Neural cell (in vitro differentiated cells): ENCODE measurements around the gene MTMR3.

Source experiments
- EZH2 ChIP-seq: fragments of 200-600, 300-800 bp; shearing (Covaris generic), sonication (generic); IDR thresholded peaks from 2 replicates; pipeline ENCODE4 v1.6.1; 2014; ENCODE audit warnings: antibody characterized with exemption, low read length, borderline replicate concordance, mild to moderate bottlenecking; ENCODE audit not compliant: insufficient read depth, poor library complexity, severe bottlenecking
- MXI1 ChIP-seq: fragments of 450-650 bp; conservative IDR thresholded peaks from 2 replicates; pipeline ENCODE4 v1.6.1; 2014; ENCODE audit warnings: antibody characterized with exemption, mild to moderate bottlenecking; ENCODE audit not compliant: poor library complexity, severe bottlenecking
- POLR2AphosphoS5 ChIP-seq: IDR thresholded peaks from 2 replicates; pipeline ENCODE4 v1.6.1; 2012
- RAD21 ChIP-seq: fragments of 450-650 bp; conservative IDR thresholded peaks from 2 replicates; pipeline ENCODE4 v1.6.1; 2014; ENCODE audit warnings: antibody characterized with exemption, mild to moderate bottlenecking, moderate library complexity
- TAF1 ChIP-seq: IDR thresholded peaks from 2 replicates; pipeline ENCODE4 v1.6.1; 2012; ENCODE audit warnings: low read depth
- TF ChIP-seq, protein P1 (sequence below): fragments of 450-650 bp; IDR thresholded peaks from 2 replicates; pipeline ENCODE4 v1.5.1; 2014; ENCODE audit warnings: antibody characterized with exemption, mild to moderate bottlenecking, moderate library complexity; ENCODE audit not compliant: poor library complexity, severe bottlenecking

DNA sequence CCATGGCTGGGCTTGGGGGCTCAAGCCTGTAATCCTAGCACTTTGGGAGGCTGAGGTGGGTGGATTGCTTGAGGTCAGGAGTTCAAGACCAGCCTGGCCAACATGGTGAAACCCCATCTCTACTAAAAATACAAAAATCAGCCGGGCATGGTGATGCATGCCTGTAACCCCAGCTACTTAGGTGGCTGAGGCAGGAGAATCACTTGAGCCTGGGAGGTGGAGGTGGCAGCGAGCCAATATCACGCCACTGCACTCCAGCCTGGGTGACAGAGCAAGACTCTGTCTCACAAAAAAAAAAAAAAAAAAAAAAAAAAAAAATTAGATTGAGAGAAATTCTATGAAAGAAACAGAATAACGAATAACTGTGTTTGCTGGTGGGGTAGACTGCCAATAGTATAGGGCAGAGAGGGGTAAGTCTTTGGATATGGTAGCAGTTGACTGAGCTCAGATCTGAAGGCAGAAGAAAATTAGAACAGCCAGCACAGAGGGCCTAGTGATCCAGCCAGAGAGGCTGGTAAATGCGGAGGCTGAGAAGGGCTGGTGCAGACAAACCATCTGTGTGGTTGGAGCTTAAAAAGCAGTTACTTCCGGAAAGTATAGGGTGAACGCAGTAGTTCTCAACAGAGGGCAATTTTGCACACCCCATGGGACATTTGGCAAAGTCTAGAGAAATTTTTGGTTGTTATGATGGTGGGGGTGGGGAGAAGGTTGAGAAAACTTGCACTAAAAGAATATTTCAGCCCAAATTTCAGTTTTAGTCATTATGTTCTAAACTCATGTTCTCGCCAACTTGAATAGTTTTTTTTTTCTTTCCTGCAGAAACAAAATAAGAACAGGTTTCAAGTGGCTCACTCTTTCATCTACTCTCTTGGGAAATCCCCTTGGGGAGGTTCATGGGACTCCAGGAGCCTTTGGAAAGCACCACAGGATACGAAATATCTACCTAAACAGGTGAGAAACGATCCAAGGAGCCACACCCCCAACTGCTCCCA, 195.6 kb downstream of the MTMR3 start:
- TF ChIP-seq, protein P1, sequence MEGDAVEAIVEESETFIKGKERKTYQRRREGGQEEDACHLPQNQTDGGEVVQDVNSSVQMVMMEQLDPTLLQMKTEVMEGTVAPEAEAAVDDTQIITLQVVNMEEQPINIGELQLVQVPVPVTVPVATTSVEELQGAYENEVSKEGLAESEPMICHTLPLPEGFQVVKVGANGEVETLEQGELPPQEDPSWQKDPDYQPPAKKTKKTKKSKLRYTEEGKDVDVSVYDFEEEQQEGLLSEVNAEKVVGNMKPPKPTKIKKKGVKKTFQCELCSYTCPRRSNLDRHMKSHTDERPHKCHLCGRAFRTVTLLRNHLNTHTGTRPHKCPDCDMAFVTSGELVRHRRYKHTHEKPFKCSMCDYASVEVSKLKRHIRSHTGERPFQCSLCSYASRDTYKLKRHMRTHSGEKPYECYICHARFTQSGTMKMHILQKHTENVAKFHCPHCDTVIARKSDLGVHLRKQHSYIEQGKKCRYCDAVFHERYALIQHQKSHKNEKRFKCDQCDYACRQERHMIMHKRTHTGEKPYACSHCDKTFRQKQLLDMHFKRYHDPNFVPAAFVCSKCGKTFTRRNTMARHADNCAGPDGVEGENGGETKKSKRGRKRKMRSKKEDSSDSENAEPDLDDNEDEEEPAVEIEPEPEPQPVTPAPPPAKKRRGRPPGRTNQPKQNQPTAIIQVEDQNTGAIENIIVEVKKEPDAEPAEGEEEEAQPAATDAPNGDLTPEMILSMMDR: no peak
- TF ChIP-seq RAD21: no peak
- no peak for TF ChIP-seq EZH2
- TF ChIP-seq POLR2AphosphoS5: no peak
- no peak for TF ChIP-seq MXI1
- TF ChIP-seq TAF1: no peak
